Measurements from ENCODE around the gene CTDP1.
"Not testable (repeated sequence)": the region's sequence is repeated elsewhere in the genome, so short reads cannot be mapped to it uniquely, and the experiment has no call there.

The CTDP1 gene

DNA sequence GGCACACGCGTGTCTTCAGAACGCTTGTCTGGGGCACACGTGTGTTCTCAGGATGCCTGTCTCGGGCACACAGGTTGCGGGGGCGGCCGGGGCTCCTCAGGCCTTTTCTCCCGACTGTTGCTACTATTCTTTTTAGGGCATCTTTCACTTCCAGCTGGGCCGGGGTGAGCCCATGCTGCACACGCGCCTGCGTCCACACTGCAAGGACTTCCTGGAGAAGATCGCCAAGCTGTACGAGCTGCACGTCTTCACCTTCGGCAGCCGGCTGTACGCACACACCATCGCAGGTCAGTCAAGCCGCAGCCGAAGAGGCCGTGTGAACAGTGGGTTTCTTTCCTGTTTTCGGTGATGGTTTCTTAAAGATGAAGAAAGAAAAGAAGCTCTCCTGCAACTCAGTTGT lies 25.0 kb downstream of the CTDP1 start:
- no peak for DNase-seq

- DNase-seq = no peak
These were observed 25.7 kb downstream of the CTDP1 start for GRCh38 chr18:79705272-79705671.

DNA sequence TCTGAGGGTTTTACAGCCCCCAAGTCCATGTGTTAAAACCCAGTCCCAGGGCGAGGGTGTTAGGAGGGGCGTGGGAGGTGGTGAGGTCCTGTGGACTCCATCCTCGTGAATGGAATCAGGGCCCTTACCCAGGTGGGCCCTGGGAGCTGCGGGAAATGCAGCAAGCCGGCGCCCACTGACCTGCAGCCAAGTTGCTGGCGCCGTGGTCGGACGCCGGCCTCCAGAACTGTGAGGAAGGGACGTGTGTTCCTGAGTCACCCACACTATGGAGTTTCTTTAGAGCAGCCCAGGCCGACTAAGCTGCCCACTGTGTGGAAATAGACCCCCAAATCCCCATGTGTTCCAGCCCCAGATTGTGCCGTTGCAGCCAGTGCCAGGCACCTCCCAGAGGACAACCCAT lies 26.4 kb downstream of the CTDP1 start:
- no peak for DNase-seq

- no peak for DNase-seq
These were observed 27.1 kb downstream of the CTDP1 start for GRCh38 chr18:79706658-79707057.

DNA sequence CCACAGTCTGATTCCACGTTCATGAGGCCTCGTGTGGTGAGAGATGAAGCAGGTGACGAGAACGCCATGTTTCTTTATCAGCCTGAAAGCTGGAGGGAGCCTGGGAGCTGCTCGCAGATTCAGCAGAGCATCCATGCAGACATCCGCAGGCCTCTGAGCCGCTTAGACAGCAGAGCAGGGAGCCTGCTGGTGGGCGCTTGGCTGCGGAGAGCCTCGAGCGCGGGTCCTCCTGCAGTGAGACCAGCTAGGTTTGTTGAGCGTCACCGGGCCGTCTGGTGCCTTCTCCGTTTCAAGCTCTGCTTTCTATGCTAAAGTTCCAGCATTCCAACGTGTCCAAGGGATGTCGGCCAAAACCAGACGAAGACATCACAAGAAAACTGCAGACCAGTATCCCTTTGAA lies 27.6 kb downstream of the CTDP1 start:
- DNase-seq = no peak

DNA sequence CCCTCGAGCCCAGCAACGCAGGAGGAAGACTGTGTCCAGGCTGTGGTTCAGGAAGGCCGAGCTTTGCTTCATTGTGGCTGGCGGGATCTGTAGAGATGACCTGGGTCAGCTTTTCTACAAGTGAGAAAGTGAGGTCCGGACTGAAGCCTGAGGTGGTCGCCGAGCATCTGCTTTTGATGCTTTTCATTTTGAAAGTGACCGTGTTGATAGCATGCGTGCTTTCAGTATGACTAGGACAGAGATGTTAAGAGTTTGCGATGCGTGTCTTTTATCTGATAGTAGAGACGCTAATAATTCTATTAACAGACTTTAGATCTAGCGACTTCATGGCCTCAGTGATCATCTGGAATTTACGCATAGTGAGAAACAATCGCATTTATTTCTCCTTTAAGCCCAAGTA lies 28.1 kb downstream of the CTDP1 start:
- DNase-seq = no peak

DNA sequence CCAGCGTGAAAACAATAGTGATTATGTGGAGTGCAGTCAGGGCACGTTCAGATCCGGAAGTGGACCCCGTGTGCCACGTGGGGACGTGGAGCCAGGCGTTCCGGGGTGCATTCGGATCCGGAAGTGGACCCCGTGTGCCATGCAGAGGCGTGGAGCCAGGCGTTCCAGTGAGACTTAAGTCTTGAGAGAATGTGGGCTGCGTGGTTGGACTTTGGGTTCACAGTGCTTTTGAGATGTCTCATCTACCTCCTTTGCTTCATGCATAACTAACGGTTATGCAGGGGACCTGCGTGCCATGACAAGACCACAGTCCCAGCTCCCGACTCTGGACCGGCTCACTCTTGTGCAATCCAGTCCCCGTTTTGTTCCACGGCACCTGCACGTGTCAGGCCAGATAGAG lies 28.8 kb downstream of the CTDP1 start:
- no peak for DNase-seq

DNA sequence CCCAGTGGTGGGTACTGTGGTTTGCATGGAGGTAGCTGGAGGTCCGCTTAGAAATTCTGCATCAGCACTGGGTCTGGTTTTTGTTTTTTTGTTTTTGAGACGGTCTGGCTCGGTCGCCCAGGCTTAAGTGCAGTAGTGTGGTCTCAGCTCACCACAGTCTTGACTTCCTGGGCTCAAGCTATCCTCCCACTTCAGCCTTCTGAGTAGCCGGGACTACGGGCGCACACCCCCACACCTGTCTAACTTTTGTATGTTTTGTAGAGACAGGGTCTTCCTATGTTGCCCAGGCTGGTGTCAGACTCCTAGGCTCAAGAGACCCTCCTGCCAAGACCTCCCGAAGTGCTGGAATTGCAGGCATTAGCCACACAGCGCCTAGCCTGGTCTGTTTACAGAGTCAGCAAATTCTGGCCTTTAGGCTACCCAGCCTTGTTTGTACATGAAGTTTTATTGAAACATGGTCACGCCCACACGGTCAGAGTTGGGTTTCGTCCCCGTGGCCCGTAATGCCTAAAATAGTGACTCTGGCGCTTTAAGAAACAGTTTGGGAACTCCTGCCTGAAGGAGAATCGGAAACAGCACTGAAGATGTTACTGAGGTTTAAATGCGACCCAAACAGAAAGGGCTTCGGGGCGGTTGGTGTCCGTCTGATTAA lies 32.7 kb downstream of the CTDP1 start:
- no peak for DNase-seq

- DNase-seq = no peak
These were observed 33.7 kb downstream of the CTDP1 start for GRCh38 chr18:79713341-79713740.

- no peak for DNase-seq
These were observed 35.1 kb downstream of the CTDP1 start for GRCh38 chr18:79714531-79715240.

DNA sequence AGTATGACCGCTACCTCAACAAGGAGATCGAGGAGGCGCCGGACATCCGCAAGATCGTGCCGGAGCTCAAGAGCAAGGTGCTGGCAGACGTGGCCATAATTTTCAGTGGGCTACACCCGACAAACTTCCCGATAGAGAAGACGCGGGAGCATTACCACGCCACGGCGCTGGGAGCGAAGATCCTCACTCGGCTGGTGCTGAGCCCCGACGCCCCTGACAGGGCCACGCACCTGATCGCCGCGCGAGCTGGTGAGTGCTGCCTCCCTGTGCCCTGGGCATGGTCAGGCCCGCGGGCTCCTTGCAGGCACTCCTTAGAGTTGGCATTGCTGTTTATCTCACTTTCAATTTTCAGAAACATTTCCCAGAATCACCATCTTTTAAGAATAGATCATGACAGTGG lies 35.7 kb downstream of the CTDP1 start:
- no peak for DNase-seq

GRCh38 chr18:79717059-79717458 lies 37.5 kb downstream of the CTDP1 start:
- no peak for DNase-seq

- no peak for DNase-seq
These were observed 38.0 kb downstream of the CTDP1 start for GRCh38 chr18:79717555-79718074.

GRCh38 chr18:79718126-79718525 lies 38.5 kb downstream of the CTDP1 start:
- DNase-seq = no peak

GRCh38 chr18:79718878-79719477 lies 39.4 kb downstream of the CTDP1 start:
- DNase-seq = no peak

DNA sequence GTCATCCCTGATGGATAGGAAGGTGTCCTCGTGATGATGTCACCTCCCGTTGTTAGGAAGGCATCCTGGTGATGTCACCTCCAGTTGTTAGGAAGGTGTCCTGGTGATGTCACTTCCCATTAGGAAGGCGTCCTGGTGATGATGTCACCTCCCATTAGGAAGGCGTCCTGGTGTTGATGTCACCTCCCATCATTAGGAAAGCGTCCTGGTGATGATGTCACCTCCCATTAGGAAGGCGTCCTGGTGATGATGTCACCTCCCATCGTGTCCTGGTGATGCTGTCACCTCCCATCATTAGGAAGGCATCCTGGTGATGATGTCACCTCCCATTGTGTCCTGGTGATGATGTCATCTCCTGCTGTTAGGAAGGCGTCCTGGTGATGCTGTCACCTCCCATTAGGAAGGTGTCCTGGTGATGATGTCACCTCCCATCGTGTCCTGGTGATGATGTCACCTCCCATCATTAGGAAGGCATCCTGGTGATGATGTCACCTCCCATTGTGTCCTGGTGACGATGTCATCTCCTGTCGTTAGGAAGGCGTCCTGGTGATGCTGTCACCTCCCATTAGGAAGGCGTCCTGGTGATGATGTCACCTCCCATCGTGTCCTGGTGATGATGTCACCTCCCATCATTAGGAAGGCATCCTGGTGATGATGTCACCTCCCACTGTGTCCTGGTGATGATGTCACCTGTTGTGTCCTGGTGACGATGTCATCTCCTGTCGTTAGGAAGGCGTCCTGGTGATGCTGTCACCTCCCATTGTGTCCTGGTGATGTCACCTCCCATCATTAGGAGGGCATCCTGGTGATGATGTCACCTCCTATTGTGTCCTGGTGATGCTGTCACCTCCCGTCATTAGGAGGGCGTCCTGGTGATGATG lies 40.1 kb downstream of the CTDP1 start:
- DNase-seq = not testable (repeated sequence)

DNA sequence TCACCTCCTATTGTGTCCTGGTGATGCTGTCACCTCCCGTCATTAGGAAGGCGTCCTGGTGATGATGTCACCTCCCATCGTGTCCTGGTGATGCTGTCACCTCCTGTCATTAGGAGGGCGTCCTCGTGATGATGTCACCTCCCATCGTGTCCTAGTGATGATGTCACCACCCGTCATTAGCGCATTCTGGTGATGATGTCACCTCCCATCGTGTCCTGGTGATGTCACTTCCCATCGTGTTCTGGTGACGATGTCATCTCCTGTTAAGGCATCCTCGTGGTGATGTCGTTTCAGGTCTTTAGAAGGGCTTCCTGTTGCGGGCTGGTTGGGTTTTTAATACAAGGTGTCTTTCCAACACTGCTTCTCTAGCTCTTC lies 40.7 kb downstream of the CTDP1 start:
- no peak for DNase-seq

DNA sequence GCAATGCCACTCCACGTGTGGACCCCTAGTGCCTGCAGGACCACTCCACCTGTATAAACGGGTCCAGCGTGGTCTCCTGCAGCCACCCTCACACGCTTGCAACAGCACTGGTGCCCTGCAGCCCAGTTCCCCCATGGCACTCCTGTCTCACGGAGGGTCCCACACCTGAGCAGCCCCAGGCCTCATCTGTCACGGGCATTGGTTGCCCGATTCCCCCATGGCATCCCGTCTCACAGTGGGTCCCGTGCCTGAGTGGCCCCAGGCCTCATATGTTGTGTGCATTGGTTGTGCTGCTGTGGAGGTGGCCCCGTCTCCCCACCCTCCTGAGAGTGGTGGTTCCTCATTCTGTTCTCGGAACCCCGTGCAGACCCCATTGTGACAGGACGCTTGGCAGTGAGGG lies 43.4 kb downstream of the CTDP1 start:
- DNase-seq = no peak

- DNase-seq = no peak
These were observed 44.0 kb downstream of the CTDP1 start for GRCh38 chr18:79723628-79724027.

DNA sequence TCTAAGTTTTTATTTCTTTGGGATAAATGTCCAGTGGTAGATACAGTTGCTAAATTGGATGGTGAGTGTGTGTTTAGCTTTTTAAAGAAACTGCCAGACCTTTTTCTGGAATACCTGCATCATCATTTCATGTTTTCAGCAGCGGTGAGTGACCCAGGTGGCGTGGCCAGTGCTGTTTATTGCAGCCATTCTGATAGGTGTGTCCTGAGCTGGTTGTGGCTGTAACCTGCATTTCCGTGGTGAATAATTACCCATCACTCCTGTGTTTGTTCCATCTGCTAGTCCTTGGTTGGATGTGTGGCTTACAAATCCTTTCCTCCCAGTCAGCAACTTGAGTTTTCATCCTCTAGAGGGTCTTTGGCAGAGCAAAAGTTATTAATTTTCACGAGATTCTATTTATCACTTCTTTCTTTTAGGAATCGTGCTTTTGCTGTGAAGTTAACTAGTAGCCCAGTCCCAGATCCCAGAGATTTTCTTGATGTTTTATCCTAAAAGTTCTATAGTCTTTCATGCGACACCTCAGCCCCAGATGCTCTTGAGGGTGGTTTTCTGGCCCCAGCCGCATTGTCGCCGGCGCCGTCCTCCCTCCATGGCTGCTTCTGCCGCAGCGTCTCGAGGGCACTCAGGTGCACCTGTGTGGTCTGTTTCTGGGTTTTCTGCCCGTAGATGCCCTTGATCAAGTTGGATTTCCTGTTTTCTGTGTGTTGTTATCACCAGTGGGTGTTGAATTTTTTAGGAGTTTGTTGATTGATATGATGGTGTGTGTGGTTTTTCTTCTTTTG lies 44.9 kb downstream of the CTDP1 start:
- no peak for DNase-seq

- no peak for DNase-seq
These were observed 45.9 kb downstream of the CTDP1 start for GRCh38 chr18:79725486-79725885.

DNA sequence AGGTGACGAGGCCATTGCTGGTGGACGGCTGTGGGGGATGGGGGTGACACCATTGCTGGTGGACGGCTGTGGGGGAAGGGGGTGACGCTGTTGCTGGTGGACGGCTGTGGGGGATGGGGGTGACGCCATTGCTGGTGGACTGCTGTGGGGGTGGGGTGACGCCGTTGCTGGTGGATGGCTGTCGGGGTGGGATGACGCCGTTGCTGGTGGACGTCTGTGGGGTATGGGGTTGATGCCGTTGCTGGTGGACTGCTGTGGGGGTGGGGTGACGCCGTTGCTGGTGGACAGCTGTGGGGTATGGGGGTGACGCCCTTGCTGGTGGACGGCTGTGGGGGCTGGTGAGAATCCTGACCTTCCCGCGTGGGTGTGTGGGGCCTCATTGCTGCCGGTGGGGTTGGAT lies 47.1 kb downstream of the CTDP1 start:
- no peak for DNase-seq
